Stimulated activated CD8-positive, alpha-beta memory T cell treated with anti-CD3 and anti-CD28 coated beads, Interleukin-7, amount 100 ng/mL, for 24 hours (primary cell): ENCODE data around the gene BCL2A1.
"Not testable (repeated sequence)": the region's sequence is repeated elsewhere in the genome, so short reads cannot be mapped to it uniquely, and the experiment has no call there.

Experiments used
- DNase-seq: peaks from one replicate; pipeline ENCODE4 v3.0.0-alpha.2; 2020; ENCODE audit warnings: low read depth

BCL2A1 gene

GRCh38 chr15:79960502-79961212, 10.3 kb downstream of the BCL2A1 start:
- no peak for DNase-seq

DNA sequence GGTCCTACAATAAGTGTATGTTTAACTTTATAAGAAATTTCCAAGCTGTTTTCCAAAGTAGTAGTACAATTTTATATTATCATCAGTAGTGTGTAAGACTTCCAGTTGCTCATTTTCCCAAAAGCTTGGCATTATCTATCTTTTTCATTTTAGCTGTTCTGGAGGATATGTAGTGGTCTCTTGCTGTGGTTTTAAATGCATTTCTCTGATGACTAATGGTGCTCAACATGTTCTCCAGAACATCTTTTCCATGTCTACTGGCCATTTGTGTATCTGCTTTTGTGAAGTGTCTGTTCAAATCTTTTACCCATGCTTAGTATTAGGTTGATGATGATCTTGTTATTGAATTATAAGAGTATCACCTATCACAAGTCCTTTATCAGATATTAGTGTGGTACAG, 13.3 kb downstream of the BCL2A1 start:
- no peak for DNase-seq

- no peak for DNase-seq
Observed at GRCh38 chr15:79956354-79956939, 14.5 kb downstream of the BCL2A1 start.

DNA sequence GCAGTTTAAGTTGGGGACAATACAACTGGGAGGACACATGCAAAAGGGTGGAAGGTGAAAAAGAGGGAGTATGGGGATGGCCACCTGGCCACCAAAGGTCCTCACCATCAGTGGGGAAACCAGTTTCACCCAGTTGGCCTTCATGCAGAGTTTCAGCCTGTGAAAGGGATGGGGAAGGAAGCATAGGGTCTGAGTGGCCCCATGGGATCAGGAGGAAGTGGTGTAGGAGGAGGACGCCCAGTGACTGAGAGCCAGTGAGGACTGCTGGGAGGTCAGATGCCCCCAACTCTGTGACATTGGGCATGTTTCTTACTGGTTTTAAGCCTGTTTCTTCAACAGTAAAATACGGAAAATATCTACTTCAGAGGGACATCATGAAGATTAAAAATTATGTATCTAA, 16.3 kb downstream of the BCL2A1 start:
- DNase-seq = no peak

- DNase-seq = no peak
Observed at GRCh38 chr15:79953951-79954444, 17.0 kb downstream of the BCL2A1 start.

GRCh38 chr15:79952329-79952728, 18.7 kb downstream of the BCL2A1 start:
- no peak for DNase-seq

DNA sequence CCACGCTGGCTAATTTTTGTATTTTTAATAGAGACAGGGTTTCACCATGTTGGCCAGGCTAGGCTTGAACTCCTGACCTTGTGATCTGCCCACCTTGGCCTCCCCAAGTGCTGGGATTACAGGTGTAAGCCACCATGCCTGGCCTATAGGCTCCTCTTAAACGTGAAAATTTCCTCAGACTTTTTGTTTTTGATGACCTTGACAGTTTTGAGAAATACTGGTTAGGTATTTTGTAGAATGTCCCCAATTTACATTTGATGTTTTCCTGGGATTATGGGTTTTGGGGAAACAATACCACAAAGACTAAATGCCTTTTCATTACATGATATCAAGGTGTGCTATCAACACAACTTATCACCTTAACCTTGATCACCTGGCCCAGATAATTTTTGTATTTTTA, 20.7 kb downstream of the BCL2A1 start:
- DNase-seq = no peak

GRCh38 chr15:79948761-79949160, 22.2 kb downstream of the BCL2A1 start:
- DNase-seq = no peak

DNA sequence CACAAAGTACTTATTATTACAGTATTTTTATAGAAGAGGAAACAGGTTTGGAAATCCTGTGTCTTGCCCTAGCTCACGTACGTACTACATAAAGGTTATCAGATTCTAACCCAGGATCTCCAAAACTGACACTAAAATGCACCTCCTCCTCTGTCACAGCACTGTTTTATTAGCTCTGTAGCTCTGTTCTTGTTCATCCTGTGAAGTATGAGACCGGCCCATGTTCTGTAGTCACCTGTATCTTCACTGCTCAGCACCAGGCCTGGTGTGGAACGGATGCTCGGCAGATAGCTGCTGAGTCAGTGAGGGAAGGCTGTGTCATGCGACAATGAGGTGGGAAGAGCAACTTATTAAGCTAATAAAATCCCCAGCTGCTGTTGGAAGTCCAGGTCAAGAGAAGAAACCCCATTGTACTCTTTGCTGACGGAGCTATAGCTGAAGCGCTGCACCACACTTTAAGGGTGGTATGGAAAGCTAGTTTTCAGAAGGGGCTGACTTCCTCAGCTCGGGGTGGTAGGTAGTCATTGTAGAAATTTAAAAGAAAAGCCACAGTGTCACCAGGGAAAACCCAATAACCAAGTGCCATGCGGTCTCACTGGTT, 22.8 kb downstream of the BCL2A1 start:
- DNase-seq = no peak

GRCh38 chr15:79947009-79947408, 24.0 kb downstream of the BCL2A1 start:
- no peak for DNase-seq

DNA sequence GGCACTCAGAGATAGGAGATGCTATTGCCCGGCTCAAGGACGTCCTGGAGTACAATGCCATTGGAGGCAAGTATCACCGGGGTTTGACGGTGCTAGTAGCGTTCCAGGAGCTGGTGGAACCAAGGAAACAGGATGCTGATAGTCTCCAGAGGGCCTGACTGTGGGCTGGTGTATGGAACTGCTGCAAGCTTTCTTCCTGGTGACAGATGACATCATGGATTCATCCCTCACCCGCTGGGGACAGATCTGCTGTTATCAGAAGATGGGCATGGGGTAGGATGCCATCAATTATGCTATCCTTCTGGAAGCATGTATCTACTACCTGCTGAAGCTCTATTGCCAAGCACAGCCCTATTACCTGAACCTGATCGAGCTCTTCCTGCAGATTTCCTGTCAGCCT, 26.4 kb downstream of the BCL2A1 start:
- DNase-seq = no peak

DNA sequence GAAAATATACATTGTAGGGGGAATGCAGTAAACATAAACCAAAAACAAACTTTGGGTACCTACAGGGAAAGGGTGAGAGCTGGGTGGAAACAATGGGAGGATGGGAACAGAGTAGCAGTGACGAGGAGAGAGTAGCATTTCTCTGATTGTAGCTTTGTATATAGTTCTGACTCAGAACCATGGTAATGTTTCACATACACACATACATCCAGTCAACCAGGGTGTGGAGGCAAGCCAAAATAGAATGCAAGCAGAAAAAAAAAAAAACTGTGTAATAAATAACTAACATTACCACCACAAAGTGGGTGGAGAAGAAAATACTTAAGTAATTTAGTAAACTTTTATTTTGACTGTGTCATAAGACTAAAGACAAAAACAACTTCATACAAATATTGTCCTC, 27.2 kb downstream of the BCL2A1 start:
- DNase-seq = no peak

DNA sequence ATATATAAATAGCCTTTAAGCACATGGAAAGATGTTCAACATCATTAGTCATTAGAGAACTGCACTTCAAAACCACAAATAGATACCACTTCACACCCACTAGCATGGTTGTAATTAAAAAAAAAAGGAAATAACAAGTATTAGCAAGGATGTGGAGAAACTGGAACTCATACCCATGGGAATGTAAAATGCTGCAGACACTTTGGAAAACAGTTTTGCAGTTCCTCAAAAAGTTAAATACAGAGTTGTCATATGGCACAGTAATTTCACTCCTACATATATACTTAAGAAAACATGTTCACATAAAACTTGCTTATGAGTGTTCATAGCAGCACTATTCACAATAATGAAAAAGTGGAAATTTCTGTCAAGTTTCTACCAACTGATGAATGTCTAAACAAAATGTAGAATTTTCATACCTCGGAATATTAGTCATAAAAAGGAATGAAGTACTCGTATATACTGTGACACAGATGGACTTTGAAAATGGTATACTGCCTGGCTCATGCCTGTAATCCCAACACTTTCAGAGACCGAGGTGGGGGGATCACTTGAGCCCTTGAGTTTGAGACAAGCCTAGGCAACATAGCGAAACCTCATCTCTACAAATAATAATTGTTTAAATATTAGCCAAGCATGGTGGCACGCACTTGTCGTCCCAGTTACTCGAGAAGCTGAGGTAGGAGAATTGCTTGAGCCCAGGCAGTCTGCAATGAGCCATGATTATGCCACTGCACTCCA, 28.1 kb downstream of the BCL2A1 start:
- no peak for DNase-seq

DNA sequence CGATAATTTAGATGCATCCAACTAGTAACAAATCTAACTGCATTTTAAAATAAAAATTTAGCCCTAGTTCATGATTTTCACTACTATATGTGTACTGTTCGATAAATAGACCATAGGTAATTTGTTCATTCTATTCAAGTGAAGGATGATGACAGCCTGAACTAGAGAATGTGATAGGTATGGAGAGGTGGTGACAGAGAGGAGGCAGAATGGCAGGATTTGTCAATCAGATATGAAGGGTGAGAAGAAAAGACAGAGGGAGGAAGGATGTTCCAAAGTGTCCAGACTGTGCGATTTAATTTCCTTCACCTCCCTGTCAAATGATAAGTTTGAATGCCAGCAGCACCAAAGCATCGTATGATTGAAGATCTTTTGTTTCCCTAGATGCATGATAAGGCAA, 31.6 kb downstream of the BCL2A1 start:
- no peak for DNase-seq

GRCh38 chr15:79938143-79938542, 32.9 kb downstream of the BCL2A1 start:
- DNase-seq = no peak

GRCh38 chr15:79935556-79936201, 35.3 kb downstream of the BCL2A1 start:
- DNase-seq = not testable (repeated sequence)

- DNase-seq = no peak
Observed at GRCh38 chr15:79933231-79933630, 37.8 kb downstream of the BCL2A1 start.

GRCh38 chr15:79932447-79932846, 38.5 kb downstream of the BCL2A1 start:
- DNase-seq = no peak

DNA sequence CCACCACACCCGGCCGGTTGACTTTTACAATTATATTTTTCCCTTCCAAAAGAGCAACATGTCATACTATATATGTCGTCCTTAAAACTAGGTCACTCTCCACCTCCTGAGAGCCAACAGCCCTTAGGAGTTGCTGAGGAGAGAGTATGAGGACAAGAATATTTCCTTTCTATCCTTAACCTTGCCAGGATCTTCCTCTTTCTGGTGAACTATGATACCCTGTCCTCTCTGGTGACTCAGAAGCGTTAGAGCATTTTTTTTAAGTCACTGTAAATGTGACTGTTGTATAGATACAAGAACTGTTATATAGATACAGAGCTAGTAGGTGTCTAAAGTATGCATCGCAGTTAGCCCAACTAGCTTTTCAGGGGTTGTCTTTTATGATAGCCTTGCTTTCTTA, 40.5 kb downstream of the BCL2A1 start:
- no peak for DNase-seq

DNA sequence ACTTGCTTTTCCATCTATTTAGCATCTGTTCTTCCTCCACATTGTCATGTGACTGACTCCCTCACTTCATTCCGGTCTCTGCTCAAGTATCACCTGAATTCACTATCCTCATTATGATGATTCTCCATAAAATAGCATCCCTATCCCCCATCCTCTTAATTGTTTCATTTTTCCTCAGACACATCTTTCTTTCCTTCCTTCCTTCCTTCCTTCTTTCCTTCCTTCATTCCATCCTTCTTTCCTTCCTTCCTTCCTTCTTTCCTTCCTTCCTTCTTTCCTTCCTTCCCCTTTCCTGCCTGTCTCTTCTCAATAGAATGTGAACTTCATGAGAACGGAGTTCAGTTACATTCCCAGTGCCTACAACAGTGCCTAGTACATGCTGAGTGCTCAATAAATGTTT, 41.6 kb downstream of the BCL2A1 start:
- DNase-seq = no peak

DNA sequence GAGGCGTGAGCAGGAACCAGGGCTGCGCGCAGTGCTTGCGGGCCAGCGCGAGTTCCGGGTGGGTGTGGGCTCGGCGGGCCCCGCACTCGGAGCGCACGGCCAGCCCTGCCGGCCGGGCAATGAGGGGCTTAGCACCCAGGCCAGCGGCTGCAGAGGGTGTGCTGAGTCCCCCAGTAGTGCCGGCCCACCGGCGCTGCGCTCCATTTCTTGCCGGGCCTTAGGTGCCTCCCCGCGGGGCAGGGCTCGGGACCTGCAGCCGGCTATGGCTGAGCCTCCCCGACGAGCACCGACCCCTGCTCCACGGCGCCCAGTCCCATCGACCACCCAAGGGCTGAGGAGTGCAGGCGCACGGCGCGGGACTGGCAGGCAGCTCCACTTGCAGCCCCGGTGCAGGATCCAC, 44.9 kb downstream of the BCL2A1 start:
- DNase-seq = not testable (repeated sequence)

GRCh38 chr15:79924379-79924778, 46.6 kb downstream of the BCL2A1 start:
- no peak for DNase-seq
